Effector memory CD4-positive, alpha-beta T cell (primary cell): ENCODE results near the gene MASP1.
"Not testable (repeated sequence)": the region's sequence is repeated elsewhere in the genome, so short reads cannot be mapped to it uniquely, and the experiment has no call there.

Experiments used
- DNase-seq, 3 donors: peaks; one replicate each; pipeline ENCODE4 v3.0.0-alpha.2; 2020
- H3K27ac ChIP-seq: 2 replicates; pipeline ENCODE4 v1.7.0; 2013; ENCODE audit warnings: mild to moderate bottlenecking, low read length, moderate library complexity; ENCODE audit not compliant: insufficient read depth, poor library complexity, severe bottlenecking
- H3K27me3 ChIP-seq: replicated peaks from 2 replicates; pipeline ENCODE4 v1.7.0; 2013; ENCODE audit warnings: mild to moderate bottlenecking, low read length; ENCODE audit not compliant: insufficient read depth, control insufficient read depth, poor library complexity, severe bottlenecking
- H3K36me3 ChIP-seq: 2 replicates; pipeline ENCODE4 v1.7.0; 2013; ENCODE audit warnings: mild to moderate bottlenecking, low read length, moderate library complexity; ENCODE audit not compliant: control insufficient read depth, insufficient read depth
- H3K4me1 ChIP-seq: 2 replicates; pipeline ENCODE4 v1.7.0; 2013; ENCODE audit warnings: low read length, mild to moderate bottlenecking; ENCODE audit not compliant: control insufficient read depth, insufficient read depth, poor library complexity, severe bottlenecking
- H3K4me3 ChIP-seq: 2 replicates; pipeline ENCODE4 v1.7.0; 2013; ENCODE audit warnings: low read length, low read depth, mild to moderate bottlenecking; ENCODE audit not compliant: insufficient read depth, poor library complexity, severe bottlenecking
- H3K9me3 ChIP-seq: 2 replicates; pipeline ENCODE4 v1.7.0; 2013; ENCODE audit warnings: mild to moderate bottlenecking, low read length, moderate library complexity; ENCODE audit not compliant: control insufficient read depth

Gene MASP1

GRCh38 chr3:187212196-187212545 lies 79.4 kb downstream of the MASP1 start:
- DNase-seq = no peak
- H3K36me3 ChIP-seq = no peaks in the 10 kb centered on the region
- H3K27me3 ChIP-seq = no peaks in the 10 kb centered on the region
- H3K4me3 ChIP-seq = no peak overlapping the region
- H3K4me1 ChIP-seq = no peaks in the 10 kb centered on the region
- no peaks in the 10 kb centered on the region for H3K9me3 ChIP-seq
- H3K27ac ChIP-seq = no peak overlapping the region

- no peaks in the 10 kb centered on the region for H3K27me3 ChIP-seq
- no peak overlapping the region for H3K27ac ChIP-seq
- H3K4me1 ChIP-seq = no peaks in the 10 kb centered on the region
- no peaks in the 10 kb centered on the region for H3K36me3 ChIP-seq
- H3K9me3 ChIP-seq = no peaks in the 10 kb centered on the region
- H3K4me3 ChIP-seq = no peak overlapping the region
- no peak for DNase-seq
These were observed 79.9 kb downstream of the MASP1 start for GRCh38 chr3:187211532-187212195.

GRCh38 chr3:187210545-187211327 lies 80.8 kb downstream of the MASP1 start:
- Histone ChIP-seq H3K27me3 (no peaks in the 10 kb centered on the region), H3K9me3 (no peaks in the 10 kb centered on the region), H3K4me1 (no peaks in the 10 kb centered on the region), H3K36me3 (no peaks in the 10 kb centered on the region), H3K4me3 (no peak overlapping the region), H3K27ac (no peak overlapping the region)
- no peak for DNase-seq

- no peaks in the 10 kb centered on the region for H3K36me3 ChIP-seq
These were observed 81.4 kb downstream of the MASP1 start for GRCh38 chr3:187210091-187210490.

GRCh38 chr3:187209491-187209890 lies 82.0 kb downstream of the MASP1 start:
- H3K4me1 ChIP-seq = no peaks in the 10 kb centered on the region
- no peaks in the 10 kb centered on the region for H3K9me3 ChIP-seq
- no peak for DNase-seq
- no peak overlapping the region for H3K27ac ChIP-seq
- H3K27me3 ChIP-seq = no peaks in the 10 kb centered on the region
- H3K4me3 ChIP-seq = no peak overlapping the region
- H3K36me3 ChIP-seq = no peaks in the 10 kb centered on the region

More at GRCh38 chr3:187210091-187210490, 81.4 kb downstream of the MASP1 start:
- DNase-seq = no peak
- no peaks in the 10 kb centered on the region for H3K27me3 ChIP-seq
- no peaks in the 10 kb centered on the region for H3K4me1 ChIP-seq
- no peaks in the 10 kb centered on the region for H3K9me3 ChIP-seq
- no peak overlapping the region for H3K27ac ChIP-seq
- no peak overlapping the region for H3K4me3 ChIP-seq

- Histone ChIP-seq H3K4me1 (no peaks in the 10 kb centered on the region), H3K9me3 (no peaks in the 10 kb centered on the region), H3K27me3 (no peaks in the 10 kb centered on the region), H3K4me3 (no peak overlapping the region), H3K36me3 (no peaks in the 10 kb centered on the region), H3K27ac (no peak overlapping the region)
- no peak for DNase-seq
These were observed 83.4 kb downstream of the MASP1 start for GRCh38 chr3:187208159-187208558.

GRCh38 chr3:187207624-187208023 lies 83.9 kb downstream of the MASP1 start:
- Histone ChIP-seq H3K4me3 (no peak overlapping the region), H3K4me1 (no peaks in the 10 kb centered on the region), H3K9me3 (no peaks in the 10 kb centered on the region), H3K36me3 (no peaks in the 10 kb centered on the region), H3K27ac (no peak overlapping the region), H3K27me3 (no peaks in the 10 kb centered on the region)
- DNase-seq = no peak

GRCh38 chr3:187207062-187207461 lies 84.5 kb downstream of the MASP1 start:
- H3K27me3 ChIP-seq = no peaks in the 10 kb centered on the region
- no peak overlapping the region for H3K4me3 ChIP-seq
- H3K4me1 ChIP-seq = no peaks in the 10 kb centered on the region
- H3K36me3 ChIP-seq = no peaks in the 10 kb centered on the region
- H3K9me3 ChIP-seq = no peaks in the 10 kb centered on the region
- no peak overlapping the region for H3K27ac ChIP-seq
- DNase-seq = no peak

- Histone ChIP-seq H3K36me3 (no peaks in the 10 kb centered on the region), H3K27ac (no peak overlapping the region), H3K4me1 (no peaks in the 10 kb centered on the region), H3K27me3 (no peaks in the 10 kb centered on the region), H3K9me3 (no peaks in the 10 kb centered on the region), H3K4me3 (no peak overlapping the region)
- no peak for DNase-seq
These were observed 85.9 kb downstream of the MASP1 start for GRCh38 chr3:187205683-187206082.

- H3K27me3 ChIP-seq, H3K27ac ChIP-seq, DNase-seq: not testable (repeated sequence)
These were observed 92.0 kb downstream of the MASP1 start for GRCh38 chr3:187199463-187200050.

More at GRCh38 chr3:187199463-187200050, 92.0 kb downstream of the MASP1 start:
- not testable (repeated sequence) for H3K4me3 ChIP-seq, H3K4me1 ChIP-seq, H3K36me3 ChIP-seq, H3K9me3 ChIP-seq
